Kidney (tissue), 14 donors: Measurements from ENCODE around the gene HMBS. TPM values are rescaled to one million over a fixed set of nuclear protein-coding genes. Genes with fewer than 3 reads are reported as not detected.
A peak's percentile ranks its signal among the peaks of the same experiment; 100 is the strongest.

Source experiments
- DNase-seq, 5 donors: peaks; one replicate each; pipeline ENCODE4 v3.0.0-alpha.2; 2013 to 2020
- FAIRE-seq: peaks from 2 replicates; lab custom pipeline; 2012; peaks lifted over from hg19 to GRCh38; lab: Jason Lieb, UNC
- H3K27ac ChIP-seq, 2 donors: one replicate each; pipeline ENCODE4 v1.7.0; 2013; ENCODE audit warnings: low read depth in 2 of 2, low read length in 2 of 2, inconsistent platforms in 1 of 2
- H3K27me3 ChIP-seq: one replicate; pipeline ENCODE4 v1.7.1; 2013; ENCODE audit warnings: low read length, inconsistent platforms; ENCODE audit not compliant: control insufficient read depth, insufficient read depth
- H3K36me3 ChIP-seq, 3 donors: one replicate each; pipeline versions ENCODE4 v1.7.0 to v1.7.1; 2013; ENCODE audit warnings: low read length in 3 of 3, control low read depth in 1 of 3, inconsistent platforms in 1 of 3; ENCODE audit not compliant: insufficient read depth in 3 of 3, control insufficient read depth in 2 of 3
- H3K4me1 ChIP-seq, 3 donors: one replicate each; pipeline versions ENCODE4 v1.7.0 to v1.7.1; 2013; ENCODE audit warnings: low read length in 3 of 3, inconsistent platforms in 1 of 3, low read depth in 1 of 3; ENCODE audit not compliant: control insufficient read depth in 2 of 3, insufficient read depth in 2 of 3
- H3K4me3 ChIP-seq, 3 donors: one replicate each; pipeline versions ENCODE4 v1.7.0 to v1.8.1; 2013; ENCODE audit warnings: low read length in 3 of 3, control low read depth in 1 of 3, inconsistent platforms in 1 of 3
- H3K9ac ChIP-seq, 3 donors: one replicate each; pipeline versions ENCODE4 v1.7.0 to v1.7.1; 2013; ENCODE audit warnings: low read length in 3 of 3, control low read depth in 1 of 3, inconsistent platforms in 1 of 3
- H3K9me3 ChIP-seq, 3 donors: one replicate each; pipeline versions ENCODE4 v1.7.0 to v1.7.1; 2013; ENCODE audit warnings: low read length in 3 of 3, control low read depth in 1 of 3, inconsistent platforms in 1 of 3; ENCODE audit not compliant: control insufficient read depth in 2 of 3, insufficient read depth in 1 of 3
- CTCF ChIP-seq: IDR thresholded peaks from 3 replicates; pipeline ENCODE4 v1.5.1; 2012; ENCODE audit warnings: mild to moderate bottlenecking, moderate library complexity, borderline replicate concordance; ENCODE audit not compliant: insufficient read depth; ENCODE audit errors: extremely low read depth
- intact Hi-C: fragments of 100-400 bp; cut with DNase I; formaldehyde crosslinking; loops from one replicate; pipeline ENCODE4 v1.11.1; 2022
- polyA plus RNA-seq: library from polyadenylated mRNA; stranded (reverse); fragments of 350-450 nt; fragmentation: Illumina TruSeq; extraction: RNeasy Lipid Tissue Mini Kit (QIAGEN cat#74804); gene quantifications from one replicate; pipeline ENCODE4 v1.2.3, GENCODE V29; 2014; ENCODE audit warnings: low read depth, low replicate concordance; ENCODE audit not compliant: insufficient read depth
- total RNA-seq: library from RNA; stranded (reverse); fragmentation: NEBNext Ultra II Directional; extraction: Animal tissue kit (Norgen Biotek cat#: 25700); gene quantifications from one replicate; pipeline ENCODE4 v1.2.1, GENCODE V29; 2021
- donor health status: control.
- donor health status: control.
- donor health status: control.
- donor health status: control.
- donor health status: control.
- donor health status: DM: yes; HTN: yes; CAD: no.
- donor health status: Normal renal cell carcinoma (clear cell type).

The HMBS gene
- total and polyA plus RNA-seq, 2 donors from 2014 or later, result 16.7 to 32.3 TPM

GRCh38 chr11:119118227-119118626, 33.5 kb downstream of the HMBS start:
- no peak for TF ChIP-seq CTCF
- Histone ChIP-seq H3K4me1 (peaks cover 2 to 15% (median 11%) of the 10 kb centered on the region in 3 donors), H3K9me3 (no peaks in the 10 kb centered on the region), H3K9ac (no peak overlapping the region), H3K27ac (no peak overlapping the region), H3K36me3 (peaks cover 0 to 12% (median 9%) of the 10 kb centered on the region in 3 donors), H3K27me3 (no peaks in the 10 kb centered on the region), H3K4me3 (no peak overlapping the region)
- intact Hi-C loops, result no loop called here
- no peak for DNase-seq
- FAIRE-seq, result no peak

GRCh38 chr11:119118946-119119345, 34.3 kb downstream of the HMBS start:
- DNase-seq (no peak), FAIRE-seq (no peak)
- Histone ChIP-seq H3K9ac (no peak overlapping the region), H3K4me3 (no peak overlapping the region), H3K27me3 (no peaks in the 10 kb centered on the region), H3K27ac (no peak overlapping the region), H3K36me3 (peaks cover 0 to 8% (median 8%) of the 10 kb centered on the region in 3 donors), H3K4me1 (peaks cover 2 to 15% (median 11%) of the 10 kb centered on the region in 3 donors), H3K9me3 (no peaks in the 10 kb centered on the region)
- TF ChIP-seq CTCF, result no peak
- intact Hi-C loops, result no loop called here

GRCh38 chr11:119120639-119121007, 35.9 kb downstream of the HMBS start:
- H3K27me3 ChIP-seq, result no peaks in the 10 kb centered on the region
- peak overlapping the region; percentile 58 to 97 (median 88) for H3K9ac ChIP-seq
- peaks cover 1 to 7% (median 2%) of the 10 kb centered on the region in 3 donors for H3K36me3 ChIP-seq
- no peaks in the 10 kb centered on the region for H3K9me3 ChIP-seq
- intact Hi-C loops, result no loop called here
- DNase-seq (peak in 4 of 5 donors; percentile 79 to 92 (median 84)), FAIRE-seq (no peak)
- peak overlapping the region in 1 of 2 donors; percentile 65 for H3K27ac ChIP-seq
- peak overlapping the region; percentile 77 to 96 (median 86) for H3K4me3 ChIP-seq
- no peak for TF ChIP-seq CTCF
- peaks cover 2 to 15% (median 11%) of the 10 kb centered on the region in 3 donors for H3K4me1 ChIP-seq
